Neural cell (in vitro differentiated cells): ENCODE measurements around the gene LIF.

ENCODE experiments used
- CTCF ChIP-seq: fragments of 450-650 bp; IDR thresholded peaks from 2 replicates; pipeline ENCODE4 v1.5.1; 2014; ENCODE audit warnings: antibody characterized with exemption, mild to moderate bottlenecking, moderate library complexity; ENCODE audit not compliant: poor library complexity, severe bottlenecking
- EP300 ChIP-seq: fragments of 450-650 bp; conservative IDR thresholded peaks from 2 replicates; pipeline ENCODE4 v1.6.1; 2014; ENCODE audit warnings: antibody characterized with exemption, mild to moderate bottlenecking, moderate library complexity; ENCODE audit not compliant: poor library complexity, severe bottlenecking
- EZH2 ChIP-seq: fragments of 200-600, 300-800 bp; shearing (Covaris generic), sonication (generic); IDR thresholded peaks from 2 replicates; pipeline ENCODE4 v1.6.1; 2014; ENCODE audit warnings: antibody characterized with exemption, low read length, borderline replicate concordance, mild to moderate bottlenecking; ENCODE audit not compliant: insufficient read depth, poor library complexity, severe bottlenecking
- POLR2AphosphoS5 ChIP-seq: IDR thresholded peaks from 2 replicates; pipeline ENCODE4 v1.6.1; 2012
- TAF1 ChIP-seq: IDR thresholded peaks from 2 replicates; pipeline ENCODE4 v1.6.1; 2012; ENCODE audit warnings: low read depth

- TF ChIP-seq CTCF, result no peak
- no peak for TF ChIP-seq EZH2
- no peak for TF ChIP-seq POLR2AphosphoS5
- TF ChIP-seq EP300, result no peak
- no peak for TF ChIP-seq TAF1
Measured at GRCh38 chr22:30198921-30199320, 47.6 kb downstream of the LIF start.
